T-helper 17 cell (primary cell): ENCODE measurements around the gene C1orf50. TPM values are rescaled to one million over a fixed set of nuclear protein-coding genes. Genes with fewer than 3 reads are reported as not detected.
A peak's percentile ranks its signal among the peaks of the same experiment; 100 is the strongest.
"Not testable (repeated sequence)": the region's sequence is repeated elsewhere in the genome, so short reads cannot be mapped to it uniquely, and the experiment has no call there.

Source experiments
- ATAC-seq: fragments of 150-1000 bp; cut with Tn5 transposase; 2 replicates; pipeline ENCODE4 v1.10.0; 2021; ENCODE audit warnings: mild to moderate bottlenecking, moderate library complexity
- DNase-seq, 3 donors: peaks; one replicate each; pipeline versions ENCODE4 v3.0.0 to v3.0.0-alpha.2; 2020 to 2021
- H3K9me3 ChIP-seq: one replicate; pipeline ENCODE4 v1.7.0; 2013; ENCODE audit warnings: low read length, mild to moderate bottlenecking; ENCODE audit not compliant: control insufficient read depth, poor library complexity, severe bottlenecking
- H3K27ac Mint-ChIP-seq: one replicate; pipeline ENCODE4 v1.8.0; 2022; ENCODE audit warnings: mild to moderate bottlenecking, moderate library complexity, mixed read lengths
- H3K27me3 Mint-ChIP-seq: one replicate; pipeline ENCODE4 v1.8.0; 2022; ENCODE audit warnings: mixed read lengths
- H3K36me3 Mint-ChIP-seq: one replicate; pipeline ENCODE4 v1.8.0; 2022; ENCODE audit warnings: low read depth, mixed read lengths
- H3K4me1 Mint-ChIP-seq: one replicate; pipeline ENCODE4 v1.8.0; 2022; ENCODE audit warnings: mild to moderate bottlenecking, mixed read lengths
- H3K4me3 Mint-ChIP-seq: one replicate; pipeline ENCODE4 v1.8.0; 2022; ENCODE audit warnings: mild to moderate bottlenecking, moderate library complexity, mixed read lengths
- total RNA-seq, 4 donors: library from RNA in 2 of 4; stranded (reverse) in 2 of 4; gene quantifications; one replicate each; pipeline ENCODE4 v1.2.3 and lab custom pipeline; 2022 to 2026

Gene C1orf50
- total RNA-seq, 2 donors from 2014 or later = 14.8 to 15.5 TPM

GRCh38 chr1:42743317-42744147 is 23.5 kb upstream of the C1orf50 start:
- Mint-ChIP-seq H3K4me1 (peaks cover 3% of the 10 kb centered on the region), H3K4me3 (no peak overlapping the region), H3K27me3 (no peaks in the 10 kb centered on the region), H3K27ac (peak overlapping the region; percentile 43), H3K36me3 (no peaks in the 10 kb centered on the region)
- DNase-seq = no peak
- no peaks in the 10 kb centered on the region for H3K9me3 ChIP-seq
- no peak for ATAC-seq

- no peak for DNase-seq
- ATAC-seq = no peak
- H3K27me3 Mint-ChIP-seq = no peaks in the 10 kb centered on the region
- no peak overlapping the region for H3K4me3 Mint-ChIP-seq
- no peaks in the 10 kb centered on the region for H3K9me3 ChIP-seq
- peaks cover 4% of the 10 kb centered on the region for H3K4me1 Mint-ChIP-seq
- peak overlapping the region; percentile 43 for H3K27ac Mint-ChIP-seq
- no peaks in the 10 kb centered on the region for H3K36me3 Mint-ChIP-seq
These were observed 23.0 kb upstream of the C1orf50 start for GRCh38 chr1:42744148-42744413.

- no peak overlapping the region for H3K4me3 Mint-ChIP-seq
- ATAC-seq = no peak
- H3K27ac Mint-ChIP-seq = no peak overlapping the region
These were observed 21.2 kb upstream of the C1orf50 start for GRCh38 chr1:42745851-42746250.

GRCh38 chr1:42746436-42747105 is 20.5 kb upstream of the C1orf50 start:
- DNase-seq (no peak), ATAC-seq (no peak)
- H3K27ac Mint-ChIP-seq = no peak overlapping the region
- no peak overlapping the region for H3K4me3 Mint-ChIP-seq
- peaks cover 8% of the 10 kb centered on the region for H3K36me3 Mint-ChIP-seq
- no peaks in the 10 kb centered on the region for H3K9me3 ChIP-seq
- H3K4me1 Mint-ChIP-seq = peaks cover 4% of the 10 kb centered on the region
- no peaks in the 10 kb centered on the region for H3K27me3 Mint-ChIP-seq

More at GRCh38 chr1:42745851-42746250, 21.2 kb upstream of the C1orf50 start:
- DNase-seq = no peak
- H3K9me3 ChIP-seq = no peaks in the 10 kb centered on the region
- no peaks in the 10 kb centered on the region for H3K27me3 Mint-ChIP-seq
- peaks cover 4% of the 10 kb centered on the region for H3K4me1 Mint-ChIP-seq
- peaks cover 8% of the 10 kb centered on the region for H3K36me3 Mint-ChIP-seq

GRCh38 chr1:42747125-42747524 is 19.9 kb upstream of the C1orf50 start:
- H3K4me1 Mint-ChIP-seq = peaks cover 4% of the 10 kb centered on the region

GRCh38 chr1:42748021-42748420 is 19.0 kb upstream of the C1orf50 start:
- ATAC-seq (no peak), DNase-seq (no peak)
- Mint-ChIP-seq H3K4me1 (peaks cover 4% of the 10 kb centered on the region), H3K36me3 (peaks cover 8% of the 10 kb centered on the region), H3K27ac (peak overlapping the region; percentile 49), H3K4me3 (no peak overlapping the region), H3K27me3 (no peaks in the 10 kb centered on the region)
- no peaks in the 10 kb centered on the region for H3K9me3 ChIP-seq

More at GRCh38 chr1:42747125-42747524, 19.9 kb upstream of the C1orf50 start:
- Mint-ChIP-seq H3K27me3 (no peaks in the 10 kb centered on the region), H3K27ac (no peak overlapping the region), H3K4me3 (no peak overlapping the region), H3K36me3 (peaks cover 8% of the 10 kb centered on the region)
- H3K9me3 ChIP-seq = no peaks in the 10 kb centered on the region
- DNase-seq (peak; percentile 18 to 39 (median 32)), ATAC-seq (no peak)

GRCh38 chr1:42748461-42749410 is 18.3 kb upstream of the C1orf50 start:
- H3K4me3 Mint-ChIP-seq = no peak overlapping the region
- DNase-seq = no peak
- H3K9me3 ChIP-seq = no peaks in the 10 kb centered on the region
- no peaks in the 10 kb centered on the region for H3K27me3 Mint-ChIP-seq
- H3K36me3 Mint-ChIP-seq = peaks cover 8% of the 10 kb centered on the region
- H3K4me1 Mint-ChIP-seq = peaks cover 2% of the 10 kb centered on the region
- peak overlapping the region; percentile 49 for H3K27ac Mint-ChIP-seq
- no peak for ATAC-seq

GRCh38 chr1:42750041-42750440 is 17.0 kb upstream of the C1orf50 start:
- Mint-ChIP-seq H3K27me3 (no peaks in the 10 kb centered on the region), H3K4me1 (peaks cover 6% of the 10 kb centered on the region), H3K36me3 (peaks cover 13% of the 10 kb centered on the region), H3K4me3 (no peak overlapping the region), H3K27ac (no peak overlapping the region)
- peak in 1 of 3 donors; percentile 2 for DNase-seq
- no peak for ATAC-seq
- no peaks in the 10 kb centered on the region for H3K9me3 ChIP-seq

GRCh38 chr1:42751511-42752070 is 15.5 kb upstream of the C1orf50 start:
- not testable (repeated sequence) for H3K27ac Mint-ChIP-seq, ATAC-seq, H3K9me3 ChIP-seq, DNase-seq, H3K4me3 Mint-ChIP-seq, H3K27me3 Mint-ChIP-seq, H3K4me1 Mint-ChIP-seq
- H3K36me3 Mint-ChIP-seq = peaks cover 15% of the 10 kb centered on the region

GRCh38 chr1:42752284-42752683 is 14.8 kb upstream of the C1orf50 start:
- DNase-seq = no peak
- peaks cover 20% of the 10 kb centered on the region for H3K36me3 Mint-ChIP-seq
- no peak overlapping the region for H3K27ac Mint-ChIP-seq
- no peaks in the 10 kb centered on the region for H3K27me3 Mint-ChIP-seq
- H3K9me3 ChIP-seq = no peaks in the 10 kb centered on the region
- no peak overlapping the region for H3K4me3 Mint-ChIP-seq
- H3K4me1 Mint-ChIP-seq = peaks cover 12% of the 10 kb centered on the region
- no peak for ATAC-seq

- H3K27me3 Mint-ChIP-seq = no peaks in the 10 kb centered on the region
These were observed 14.0 kb upstream of the C1orf50 start for GRCh38 chr1:42753070-42753469.

GRCh38 chr1:42756956-42757891 is 9.8 kb upstream of the C1orf50 start:
- H3K9me3 ChIP-seq = no peaks in the 10 kb centered on the region
- Mint-ChIP-seq H3K4me1 (peaks cover 11% of the 10 kb centered on the region), H3K27ac (peak overlapping the region; percentile 82), H3K36me3 (peaks cover 15% of the 10 kb centered on the region), H3K27me3 (no peaks in the 10 kb centered on the region), H3K4me3 (no peak overlapping the region)
- ATAC-seq (no peak), DNase-seq (no peak)

More at GRCh38 chr1:42753070-42753469, 14.0 kb upstream of the C1orf50 start:
- H3K4me3 Mint-ChIP-seq = no peak overlapping the region
- ATAC-seq (no peak), DNase-seq (no peak)
- peaks cover 12% of the 10 kb centered on the region for H3K4me1 Mint-ChIP-seq
- no peak overlapping the region for H3K27ac Mint-ChIP-seq
- no peaks in the 10 kb centered on the region for H3K9me3 ChIP-seq
- H3K36me3 Mint-ChIP-seq = peaks cover 23% of the 10 kb centered on the region
